Spleen (tissue), 7 donors: ENCODE data around the gene FERD3L.

Experiments used
- CTCF ChIP-seq, 11 experiments: fragments of 200-600 bp in 7 of 11; fragments of 450-650 bp in 4 of 11; sonication (generic) in 4 of 11; IDR thresholded peaks in 8 of 11; conservative IDR thresholded peaks in 3 of 11; 1 replicate in 7 of 11; 2 replicates in 4 of 11; pipeline versions ENCODE4 v1.4.0 to v1.8.0; 2016 to 2021; ENCODE audit warnings: antibody characterized with exemption in 11 of 11, inconsistent platforms in 4 of 11, mild to moderate bottlenecking in 1 of 11
- POLR2A ChIP-seq, 3 donors: fragments of 450-650 bp; IDR thresholded peaks; one replicate each; pipeline ENCODE4 v1.5.1; 2017; ENCODE audit warnings: antibody characterized with exemption in 3 of 3, mild to moderate bottlenecking in 1 of 3
- donor health status: DM: no; HTN: no; CAD: no; lungs with moderate emphysema.
- donor health status: DM: no; HTN: no; CAD: no.
- donor health status: DM: no; HTN: no; CAD: no.

- TF ChIP-seq CTCF (IDR thresholded peaks at IDR 0.05 in 8 of 11, conservative IDR thresholded peaks at IDR 0.05 in 3 of 11) (no peak), POLR2A (IDR thresholded peaks at IDR 0.05) (no peak)
Measured at GRCh38 chr7:19117091-19117869, 27.9 kb downstream of the FERD3L start, which contains the start of gene TWIST1.
